Activated CD4-positive, alpha-beta T cell treated with anti-CD3 and anti-CD28 coated beads for 1 hour (primary cell): ENCODE measurements around the gene USP48.
A peak's percentile ranks its signal among the peaks of the same experiment; 100 is the strongest.

Source experiments
- DNase-seq: peaks from one replicate; pipeline ENCODE4 v3.0.0-alpha.2; 2020

Gene USP48

GRCh38 chr1:21667348-21668231 is 115.4 kb downstream of the USP48 start:
- DNase-seq: no peak

GRCh38 chr1:21666576-21667320 is 116.2 kb downstream of the USP48 start:
- no peak for DNase-seq

GRCh38 chr1:21665711-21666575 is 117.0 kb downstream of the USP48 start:
- no peak for DNase-seq

- DNase-seq: no peak
These were observed 118.0 kb downstream of the USP48 start for GRCh38 chr1:21664806-21665588.

GRCh38 chr1:21663951-21664805 is 118.8 kb downstream of the USP48 start:
- DNase-seq: no peak

GRCh38 chr1:21663248-21663950 is 119.5 kb downstream of the USP48 start:
- no peak for DNase-seq

GRCh38 chr1:21662426-21663247 is 120.3 kb downstream of the USP48 start:
- DNase-seq: no peak

GRCh38 chr1:21661886-21662285 is 121.1 kb downstream of the USP48 start:
- no peak for DNase-seq

GRCh38 chr1:21659924-21660326 is 123.0 kb downstream of the USP48 start:
- DNase-seq: no peak

GRCh38 chr1:21659099-21659923 is 123.6 kb downstream of the USP48 start:
- DNase-seq: peak; percentile 67

GRCh38 chr1:21657456-21658190 is 125.3 kb downstream of the USP48 start:
- DNase-seq: no peak

GRCh38 chr1:21655748-21656147 is 127.2 kb downstream of the USP48 start:
- no peak for DNase-seq

GRCh38 chr1:21655259-21655658 is 127.7 kb downstream of the USP48 start:
- DNase-seq: no peak

GRCh38 chr1:21654209-21654608 is 128.7 kb downstream of the USP48 start:
- no peak for DNase-seq

GRCh38 chr1:21653744-21654100 is 129.2 kb downstream of the USP48 start:
- no peak for DNase-seq

GRCh38 chr1:21652937-21653743 is 129.8 kb downstream of the USP48 start:
- no peak for DNase-seq
